HG03103 (cell line): Measurements from ENCODE around the gene RBM46.
"Not testable (repeated sequence)": the region's sequence is repeated elsewhere in the genome, so short reads cannot be mapped to it uniquely, and the experiment has no call there.

Experiments used
- ATAC-seq: cut with Tn5 transposase; IDR thresholded peaks from one replicate; pipeline ENCODE4 v1.9.1; 2021; ENCODE audit warnings: low read depth; ENCODE audit not compliant: unreplicated experiment

RBM46 gene

GRCh38 chr4:154836513-154836912 is 55.4 kb downstream of the RBM46 start:
- ATAC-seq: no peak

GRCh38 chr4:154838155-154838554 is 57.1 kb downstream of the RBM46 start:
- no peak for ATAC-seq

- no peak for ATAC-seq
Measured at GRCh38 chr4:154838694-154839093, 57.6 kb downstream of the RBM46 start.

GRCh38 chr4:154854362-154854761 is 73.3 kb downstream of the RBM46 start:
- no peak for ATAC-seq

GRCh38 chr4:154858166-154858565 is 77.1 kb downstream of the RBM46 start:
- no peak for ATAC-seq

GRCh38 chr4:154868414-154869194 is 87.5 kb downstream of the RBM46 start:
- ATAC-seq: no peak

GRCh38 chr4:154869301-154869700 is 88.2 kb downstream of the RBM46 start:
- ATAC-seq: no peak

GRCh38 chr4:154872198-154872597 is 91.1 kb downstream of the RBM46 start:
- ATAC-seq: no peak

- ATAC-seq: not testable (repeated sequence)
Measured at GRCh38 chr4:154874049-154874448, 93.0 kb downstream of the RBM46 start.

GRCh38 chr4:154877110-154877760 is 96.2 kb downstream of the RBM46 start:
- ATAC-seq: no peak
